ENCODE results near the gene ABCC10.

DNA sequence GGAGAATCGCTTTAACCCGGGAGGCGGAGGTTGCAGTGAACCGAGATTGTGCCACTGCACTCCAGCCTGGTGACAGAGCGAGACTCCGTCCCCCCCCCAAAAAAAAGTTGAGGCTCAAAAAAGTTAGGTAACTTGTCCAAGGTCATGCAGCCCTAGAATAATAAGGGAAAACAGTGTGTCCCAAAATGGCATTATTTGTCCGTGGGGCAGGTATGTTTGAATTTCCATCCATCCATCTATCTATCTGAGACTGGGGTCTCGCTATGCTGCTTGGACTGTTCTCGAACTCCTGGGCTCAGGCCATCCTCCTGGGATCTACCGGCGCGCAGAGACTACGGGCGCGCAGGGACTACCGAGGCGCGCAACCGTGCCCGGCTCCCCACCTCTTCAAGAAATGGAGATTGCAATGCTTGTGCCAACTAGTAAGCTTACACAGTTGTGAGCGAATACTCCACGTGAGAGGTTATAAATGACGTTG lies 374 bp upstream of the ABCC10 start:
- no peak for TF ChIP-seq CTCF (conservative IDR thresholded peaks at IDR 0.05)
- no peak for TF ChIP-seq EZH2 (IDR thresholded peaks at IDR 0.05; ENCODE audit: low read depth)
